T1000 (cell line): Measurements from ENCODE around the gene MAP2K1.
"Not testable (repeated sequence)": the region's sequence is repeated elsewhere in the genome, so short reads cannot be mapped to it uniquely, and the experiment has no call there.

Source experiments
- DNase-seq: peaks from one replicate; lab custom pipeline; 2025; ENCODE audit warnings: mixed read lengths; lab: John Stamatoyannopoulos, UW

The MAP2K1 gene

GRCh38 chr15:66393037-66393436 lies 6.3 kb downstream of the MAP2K1 start:
- DNase-seq = not testable (repeated sequence)

- DNase-seq = no peak
Measured at GRCh38 chr15:66394472-66394871, 7.8 kb downstream of the MAP2K1 start.

GRCh38 chr15:66394915-66395314 lies 8.2 kb downstream of the MAP2K1 start:
- DNase-seq = no peak

- DNase-seq = no peak
Measured at GRCh38 chr15:66399276-66399675, 12.6 kb downstream of the MAP2K1 start.

GRCh38 chr15:66400351-66400774 lies 13.7 kb downstream of the MAP2K1 start:
- DNase-seq = no peak

- no peak for DNase-seq
Measured at GRCh38 chr15:66401130-66402021, 14.7 kb downstream of the MAP2K1 start.

- DNase-seq = no peak
Measured at GRCh38 chr15:66402761-66403284, 16.1 kb downstream of the MAP2K1 start.

GRCh38 chr15:66403323-66403722 lies 16.6 kb downstream of the MAP2K1 start:
- no peak for DNase-seq

- DNase-seq = no peak
Measured at GRCh38 chr15:66404122-66404521, 17.4 kb downstream of the MAP2K1 start.

GRCh38 chr15:66404532-66404931 lies 17.8 kb downstream of the MAP2K1 start:
- DNase-seq = no peak

- no peak for DNase-seq
Measured at GRCh38 chr15:66405007-66405406, 18.3 kb downstream of the MAP2K1 start.

- DNase-seq = no peak
Measured at GRCh38 chr15:66405615-66406014, 18.9 kb downstream of the MAP2K1 start.

GRCh38 chr15:66408254-66408653 lies 21.5 kb downstream of the MAP2K1 start:
- DNase-seq = no peak

- DNase-seq = no peak
Measured at GRCh38 chr15:66408675-66409282, 22.1 kb downstream of the MAP2K1 start.

- DNase-seq = no peak
Measured at GRCh38 chr15:66409565-66410108, 22.9 kb downstream of the MAP2K1 start.

GRCh38 chr15:66411190-66411589 lies 24.5 kb downstream of the MAP2K1 start:
- DNase-seq = no peak

- no peak for DNase-seq
Measured at GRCh38 chr15:66412220-66412619, 25.5 kb downstream of the MAP2K1 start.

GRCh38 chr15:66413579-66413978 lies 26.9 kb downstream of the MAP2K1 start:
- no peak for DNase-seq

- DNase-seq = no peak
Measured at GRCh38 chr15:66415360-66415759, 28.6 kb downstream of the MAP2K1 start.

- no peak for DNase-seq
Measured at GRCh38 chr15:66417736-66418135, 31.0 kb downstream of the MAP2K1 start.

GRCh38 chr15:66419471-66419870 lies 32.8 kb downstream of the MAP2K1 start:
- DNase-seq = no peak

GRCh38 chr15:66422347-66422746 lies 35.6 kb downstream of the MAP2K1 start:
- DNase-seq = no peak

GRCh38 chr15:66423149-66423548 lies 36.4 kb downstream of the MAP2K1 start:
- DNase-seq = no peak
